HCT116 (cell line): ENCODE data around the gene PIKFYVE. TPM values are rescaled to one million over a fixed set of nuclear protein-coding genes. Genes with fewer than 3 reads are reported as not detected.

Experiments
- ATAC-seq: fragments of 200-7000 bp; cut with Tn5 transposase; 2 replicates; pipeline ENCODE4 v1.9.1; 2020; ENCODE audit warnings: mild to moderate bottlenecking, moderate library complexity
- BruUV-seq: library from RNA; stranded (reverse); fragments of 400-500 nt; replicated peaks from 2 replicates; lab custom pipeline; 2021; lab: Mats Ljungman, UMichigan
- CTCF ChIA-PET: fragments of 300-600 bp; sonication (Branson Sonifier 250); formaldehyde crosslinking; loops from one replicate; lab custom pipeline; 2021; ENCODE audit warnings: antibody characterized with exemption; lab: Charles Lee
- POLR2A ChIA-PET: fragments of 300-600, 350-600 bp; sonication (Branson Sonifier 250); formaldehyde crosslinking; loops from one replicate; lab custom pipeline; 2021; ENCODE audit warnings: antibody characterized with exemption; lab: Charles Lee
- RAD21 ChIA-PET, 2 experiments: fragments of 300-600 bp; sonication (Branson Sonifier 250); formaldehyde crosslinking; loops; one replicate each; lab custom pipeline; 2023; ENCODE audit warnings: low total read pairs in 2 of 2; ENCODE audit not compliant: uncharacterized antibody in 2 of 2, unreplicated experiment in 2 of 2, low non-redundant PET in 1 of 2; lab: Charles Lee
- DNase-seq: peaks from one replicate; pipeline ENCODE4 v3.0.0-alpha.2; 2010; ENCODE audit warnings: low read depth, low spot score
- H2AFZ ChIP-seq: fragments of 200-600 bp; shearing (Covaris generic), sonication (generic); 2 replicates; pipeline ENCODE4 v1.6.1; 2017; ENCODE audit warnings: low read depth, mixed run types, mixed read lengths, antibody characterized with exemption, low read length; ENCODE audit not compliant: poor library complexity, severe bottlenecking
- H3K27ac ChIP-seq: 2 replicates; pipeline ENCODE4 v1.5.1; 2012; ENCODE audit warnings: low read depth, low read length
- H3K27me3 ChIP-seq: fragments of 200-600 bp; sonication (generic); 2 replicates; pipeline ENCODE4 v1.6.1; 2016; ENCODE audit warnings: mixed run types, low read length, mixed read lengths; ENCODE audit not compliant: insufficient read depth
- H3K36me3 ChIP-seq, 2 experiments: fragments of 200-500 bp in 1 of 2; fragments of 200-600 bp in 1 of 2; sonication (Bioruptor generic) in 1 of 2; sonication (generic) in 1 of 2; 2 replicates each; pipeline versions ENCODE4 v1.5.1 to v1.6.1; 2014 to 2016; ENCODE audit warnings: low read length in 2 of 2, inconsistent platforms in 1 of 2, mixed read lengths in 1 of 2, mixed run types in 1 of 2; ENCODE audit not compliant: insufficient read depth in 2 of 2, control insufficient read depth in 1 of 2
- H3K4me1 ChIP-seq, 2 experiments: fragments of 200-600 bp in 1 of 2; sonication (generic) in 1 of 2; 2 replicates each; pipeline versions ENCODE4 v1.5.1 to v1.6.1; 2012 to 2017; ENCODE audit warnings: low read length in 2 of 2, inconsistent platforms in 1 of 2, mild to moderate bottlenecking in 1 of 2, mixed read lengths in 1 of 2, mixed run types in 1 of 2, moderate library complexity in 1 of 2; ENCODE audit not compliant: insufficient read depth in 2 of 2, control insufficient read depth in 1 of 2
- H3K4me2 ChIP-seq: fragments of 200-600 bp; sonication (generic); 2 replicates; pipeline ENCODE4 v1.6.1; 2017; ENCODE audit warnings: mixed run types, low read length, mixed read lengths
- H3K4me3 ChIP-seq, 2 experiments: fragments of 200-600 bp in 1 of 2; sonication (generic) in 1 of 2; replicated peaks in 1 of 2; 2 replicates each; pipeline ENCODE4 v1.5.1; 2011 to 2016; ENCODE audit warnings: low read length in 2 of 2, control low read depth in 1 of 2, low read depth in 1 of 2, mild to moderate bottlenecking in 1 of 2, mixed read lengths in 1 of 2, mixed run types in 1 of 2
- H3K79me2 ChIP-seq: fragments of 200-600 bp; sonication (generic); 2 replicates; pipeline ENCODE4 v1.6.1; 2017; ENCODE audit warnings: mild to moderate bottlenecking, mixed run types, low read length, moderate library complexity, mixed read lengths; ENCODE audit not compliant: insufficient read depth
- H3K9ac ChIP-seq: fragments of 200-600 bp; sonication (generic); 2 replicates; pipeline ENCODE4 v1.6.1; 2016; ENCODE audit warnings: low read length, mixed read lengths
- H3K9me2 ChIP-seq: fragments of 200-600 bp; sonication (generic), shearing (Covaris generic); 2 replicates; pipeline ENCODE4 v1.6.1; 2017; ENCODE audit warnings: mixed run types, mild to moderate bottlenecking, moderate library complexity; ENCODE audit not compliant: insufficient read depth
- H3K9me3 ChIP-seq, 2 experiments: fragments of 200-500 bp in 1 of 2; fragments of 200-600 bp in 1 of 2; sonication (Bioruptor generic) in 1 of 2; sonication (generic) in 1 of 2; 2 replicates each; pipeline ENCODE4 v1.6.1; 2014 to 2017; ENCODE audit warnings: low read length in 2 of 2, mixed read lengths in 2 of 2, inconsistent platforms in 1 of 2, low read depth in 1 of 2, mild to moderate bottlenecking in 1 of 2, mixed run types in 1 of 2, moderate library complexity in 1 of 2; ENCODE audit not compliant: control insufficient read depth in 1 of 2, insufficient read depth in 1 of 2
- H4K20me1 ChIP-seq: fragments of 200-600 bp; sonication (generic), shearing (Covaris generic); 2 replicates; pipeline ENCODE4 v1.6.1; 2017; ENCODE audit warnings: mixed run types, mild to moderate bottlenecking, moderate library complexity; ENCODE audit not compliant: insufficient read depth
- CBX3 ChIP-seq: IDR thresholded peaks from 2 replicates; pipeline ENCODE4 v1.6.1; 2012; ENCODE audit warnings: low read depth
- CEBPB ChIP-seq: IDR thresholded peaks from 2 replicates; pipeline ENCODE4 v1.6.1; 2012; ENCODE audit warnings: low read depth
- ELF1 ChIP-seq: IDR thresholded peaks from 2 replicates; pipeline ENCODE4 v1.6.1; 2012; ENCODE audit warnings: low read depth, borderline replicate concordance
- JUND ChIP-seq: IDR thresholded peaks from 2 replicates; pipeline ENCODE4 v1.6.1; 2012
- SIN3A ChIP-seq: IDR thresholded peaks from 2 replicates; pipeline ENCODE4 v1.6.1; 2012; ENCODE audit warnings: low read depth
- intact Hi-C: fragments of 100-400 bp; cut with micrococcal nuclease; formaldehyde crosslinking; loops from 2 replicates; pipeline ENCODE4 v1.10.0; 2022
- total RNA-seq: library from RNA; stranded (reverse); gene quantifications from one replicate; pipeline ENCODE4 v1.2.1, GENCODE V29; 2021; ENCODE audit not compliant: unreplicated experiment

PIKFYVE gene
- total RNA-seq, 1 experiment from 2014 or later = 21.8 TPM

DNA sequence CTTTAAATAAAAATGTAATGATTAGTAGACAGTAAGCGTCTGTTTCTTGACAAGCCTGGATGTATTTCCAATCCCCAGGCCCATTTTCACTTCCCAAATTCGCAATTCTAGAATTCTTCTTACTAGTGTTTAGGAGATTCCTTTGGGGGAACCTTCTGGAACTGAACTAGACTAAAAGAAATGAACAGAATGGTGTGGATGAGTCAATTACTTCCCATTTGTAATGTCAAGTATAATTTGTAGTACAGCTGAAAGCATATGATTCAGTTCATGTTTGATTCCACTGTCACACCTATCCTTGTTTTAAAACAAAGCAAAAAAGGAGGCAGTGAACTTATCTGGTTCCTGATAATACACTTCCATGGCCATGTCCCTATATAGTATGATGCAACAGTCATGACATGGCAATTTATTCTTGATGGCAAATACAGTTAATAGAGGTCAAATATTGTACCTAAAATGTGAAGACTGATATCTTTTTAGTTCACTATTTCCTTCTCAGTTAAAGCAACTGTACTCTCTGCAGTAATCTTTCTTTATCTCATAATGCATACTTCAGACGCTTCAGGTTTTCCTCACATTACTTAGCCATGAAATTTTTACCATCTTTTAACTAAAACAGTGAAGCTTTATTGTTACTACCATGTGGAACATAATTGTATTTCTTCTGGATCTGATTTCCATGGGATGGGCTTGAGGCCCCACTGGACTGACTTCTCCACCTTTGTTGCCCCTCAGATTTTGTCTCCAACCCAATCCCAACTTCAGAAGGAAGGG lies 13.2 kb upstream of the PIKFYVE start:
- Histone ChIP-seq H3K9me3 (no peaks in the 10 kb centered on the region), H2AFZ (no peak overlapping the region), H3K4me1 (peaks cover 10 to 20% of the 10 kb centered on the region in 2 experiments; a peak in 3 of 4 replicates), H3K27me3 (no peaks in the 10 kb centered on the region), H3K9ac (no peak overlapping the region), H3K36me3 (peaks cover 0 to 8% of the 10 kb centered on the region in 2 experiments; a peak in 2 of 4 replicates), H3K27ac (no peak overlapping the region), H3K9me2 (no peaks in the 10 kb centered on the region), H3K4me3 (peak overlapping the region in 1 of 2 experiments; percentile 79; a peak in 3 of 4 replicates), H4K20me1 (no peaks in the 10 kb centered on the region), H3K79me2 (no peaks in the 10 kb centered on the region), H3K4me2 (peak overlapping the region; percentile 96; the same call in 1 of the 2 replicates)
- ChIA-PET CTCF (interaction anchor here (3.6 to 4.4 kb wide), 2 partner anchors 77 to 150 kb away, joined by 24 to 44 read pairs; no protein-coding TSS in a partner anchor), RAD21 (no interaction called here), POLR2A (interaction anchor here (1.5 kb wide), 1 partner anchor 151 kb away, joined by 3 read pairs; no protein-coding TSS in a partner anchor)
- intact Hi-C loops = loop anchor here (5.0 kb wide), 1 partner anchor 506 kb away; no protein-coding TSS in a partner anchor
- ATAC-seq (no peak), DNase-seq (no peak)
- TF ChIP-seq CEBPB (0 out of 2 replicates have a peak, but pooled peaks have one; percentile 33), CBX3 (no peak), ELF1 (no peak), SIN3A (0 out of 2 replicates have a peak, but pooled peaks have one; percentile 9)
- BruUV-seq = no TSS peak

- intact Hi-C loops = loop anchor here (1.0 to 5.0 kb wide), 3 partner anchors 79 to 506 kb away; no protein-coding TSS in a partner anchor
- Histone ChIP-seq H3K27me3 (no peaks in the 10 kb centered on the region), H3K9me2 (no peaks in the 10 kb centered on the region), H3K4me2 (peak overlapping the region; percentile 96), H3K4me1 (peaks cover 10 to 20% of the 10 kb centered on the region in 2 experiments; a peak in 3 of 4 replicates), H3K27ac (peak overlapping the region; percentile 73), H3K9ac (peak overlapping the region; percentile 55), H3K9me3 (no peaks in the 10 kb centered on the region), H3K4me3 (peak overlapping the region; percentile 79 to 80), H3K36me3 (peaks cover 0 to 8% of the 10 kb centered on the region in 2 experiments; a peak in 2 of 4 replicates)
- TSS peak; percentile 61 for BruUV-seq
- CTCF ChIA-PET = interaction anchor here (1.0 to 4.4 kb wide), 7 partner anchors 12 to 508 kb away, joined by 3 to 44 read pairs (median 7); partner anchors contain the start of gene PIKFYVE
- ATAC-seq = no peak
- TF ChIP-seq SIN3A (no peak), JUND (peak; percentile 17; the same call in 1 of the 2 replicates)
- TF ChIP-seq, all 23 proteins: peak for 1
- DNase-seq = no peak
- Histone ChIP-seq H3K79me2 (no peaks in the 10 kb centered on the region), H2AFZ (peak overlapping the region; percentile 70), H4K20me1 (no peaks in the 10 kb centered on the region)
- ChIA-PET RAD21 (interaction anchor here (1.7 to 1.9 kb wide), 2 partner anchors 152 kb away, joined by 8 to 12 read pairs; no protein-coding TSS in a partner anchor), POLR2A (interaction anchor here (2.0 to 2.5 kb wide), 2 partner anchors 12 to 152 kb away, joined by 8 to 16 read pairs; partner anchors contain the start of gene PIKFYVE)
Measured at GRCh38 chr2:208253600-208254117, 12.4 kb upstream of the PIKFYVE start.
